ENCODE results near the gene SCYGR2. TPM values are rescaled to one million over a fixed set of nuclear protein-coding genes. Genes with fewer than 3 reads are reported as not detected.

The SCYGR2 gene
- total RNA-seq, 1 donor from 2014 or later: not detected

DNA sequence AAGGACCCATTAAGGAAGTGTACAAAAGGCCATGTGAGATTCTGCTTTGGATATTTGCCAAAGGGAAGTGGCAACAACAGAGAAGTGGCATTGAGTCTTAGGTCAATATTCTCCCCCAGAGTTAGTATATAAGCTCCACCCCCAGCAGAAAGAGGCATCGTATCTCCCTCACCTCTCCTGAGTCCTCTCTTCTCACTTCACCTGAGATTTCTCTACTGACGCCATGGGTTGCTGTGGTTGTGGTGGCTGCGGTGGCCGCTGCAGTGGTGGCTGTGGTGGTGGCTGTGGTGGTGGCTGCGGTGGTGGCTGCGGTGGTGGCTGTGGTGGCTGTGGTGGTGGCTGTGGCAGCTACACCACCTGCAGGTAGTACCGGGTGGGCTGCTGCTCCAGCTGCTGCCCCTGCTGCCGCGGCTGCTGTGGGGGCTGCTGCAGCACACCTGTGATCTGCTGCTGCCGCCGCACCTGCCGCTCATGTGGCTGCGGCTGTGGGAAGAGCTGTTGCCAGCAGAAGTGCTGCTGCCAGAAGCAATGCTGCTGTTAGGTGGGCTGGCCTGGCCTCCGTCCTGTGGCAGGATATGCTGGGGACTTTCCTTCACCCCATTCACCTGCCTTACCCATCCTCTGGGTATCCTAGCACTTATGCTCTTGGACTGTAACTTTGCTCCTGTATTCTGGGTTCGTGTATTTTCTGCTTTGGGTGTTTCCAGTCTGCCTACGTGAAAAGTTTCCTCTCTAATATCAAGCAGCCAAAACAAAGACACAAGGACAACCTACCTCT lies 10.1 kb downstream of the SCYGR2 start:
- intact Hi-C loops (cut with DNase I): no loop called here
- Histone ChIP-seq H3K27ac (no peak overlapping the region), H3K4me1 (no peaks in the 10 kb centered on the region), H3K36me3 (no peaks in the 10 kb centered on the region), H3K4me3 (no peak overlapping the region), H3K27me3 (no peaks in the 10 kb centered on the region), H3K9me3 (no peaks in the 10 kb centered on the region)
- no peak for DNase-seq (ENCODE audit: extremely low spot score in 2 of 2)
- TF ChIP-seq POLR2AphosphoS5 (IDR thresholded peaks at IDR 0.05; ENCODE audit: insufficient read depth in 1 of 2, low read depth in 1 of 2): no peak
- no peak for TF ChIP-seq POLR2A (IDR thresholded peaks at IDR 0.05)
- TF ChIP-seq, protein P1, sequence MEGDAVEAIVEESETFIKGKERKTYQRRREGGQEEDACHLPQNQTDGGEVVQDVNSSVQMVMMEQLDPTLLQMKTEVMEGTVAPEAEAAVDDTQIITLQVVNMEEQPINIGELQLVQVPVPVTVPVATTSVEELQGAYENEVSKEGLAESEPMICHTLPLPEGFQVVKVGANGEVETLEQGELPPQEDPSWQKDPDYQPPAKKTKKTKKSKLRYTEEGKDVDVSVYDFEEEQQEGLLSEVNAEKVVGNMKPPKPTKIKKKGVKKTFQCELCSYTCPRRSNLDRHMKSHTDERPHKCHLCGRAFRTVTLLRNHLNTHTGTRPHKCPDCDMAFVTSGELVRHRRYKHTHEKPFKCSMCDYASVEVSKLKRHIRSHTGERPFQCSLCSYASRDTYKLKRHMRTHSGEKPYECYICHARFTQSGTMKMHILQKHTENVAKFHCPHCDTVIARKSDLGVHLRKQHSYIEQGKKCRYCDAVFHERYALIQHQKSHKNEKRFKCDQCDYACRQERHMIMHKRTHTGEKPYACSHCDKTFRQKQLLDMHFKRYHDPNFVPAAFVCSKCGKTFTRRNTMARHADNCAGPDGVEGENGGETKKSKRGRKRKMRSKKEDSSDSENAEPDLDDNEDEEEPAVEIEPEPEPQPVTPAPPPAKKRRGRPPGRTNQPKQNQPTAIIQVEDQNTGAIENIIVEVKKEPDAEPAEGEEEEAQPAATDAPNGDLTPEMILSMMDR (IDR thresholded peaks at IDR 0.05): no peak

DNA sequence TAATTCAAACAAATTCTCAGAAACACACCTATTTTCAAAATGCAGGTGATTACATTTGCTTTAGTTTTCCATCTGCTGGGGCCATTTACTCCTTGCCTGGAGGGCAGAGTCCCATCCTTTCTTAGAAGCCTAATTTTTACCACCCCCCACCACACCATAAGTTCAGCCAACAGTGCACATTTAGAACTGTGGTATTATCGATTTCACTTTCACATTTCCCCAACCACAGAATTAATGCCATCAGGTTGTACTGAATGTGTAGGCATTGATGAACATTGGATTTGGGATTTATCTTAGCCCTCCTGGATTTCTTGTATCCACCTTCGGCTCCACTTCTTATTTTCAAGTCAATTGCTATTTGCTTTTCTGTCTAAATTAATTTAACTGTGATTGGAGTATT lies 11.4 kb downstream of the SCYGR2 start:
- H3K27me3 ChIP-seq: no peaks in the 10 kb centered on the region
- H3K4me3 ChIP-seq: no peak overlapping the region
- no peaks in the 10 kb centered on the region for H3K4me1 ChIP-seq
- no peak overlapping the region for H3K27ac ChIP-seq
- DNase-seq (ENCODE audit: extremely low spot score in 2 of 2): no peak
- TF ChIP-seq POLR2AphosphoS5 (IDR thresholded peaks at IDR 0.05; ENCODE audit: insufficient read depth in 1 of 2, low read depth in 1 of 2) (no peak), POLR2A (IDR thresholded peaks at IDR 0.05) (no peak)
- TF ChIP-seq, protein P1 (IDR thresholded peaks at IDR 0.05): no peak
- intact Hi-C loops (cut with DNase I): no loop called here
- H3K9me3 ChIP-seq: no peaks in the 10 kb centered on the region
- no peaks in the 10 kb centered on the region for H3K36me3 ChIP-seq

DNA sequence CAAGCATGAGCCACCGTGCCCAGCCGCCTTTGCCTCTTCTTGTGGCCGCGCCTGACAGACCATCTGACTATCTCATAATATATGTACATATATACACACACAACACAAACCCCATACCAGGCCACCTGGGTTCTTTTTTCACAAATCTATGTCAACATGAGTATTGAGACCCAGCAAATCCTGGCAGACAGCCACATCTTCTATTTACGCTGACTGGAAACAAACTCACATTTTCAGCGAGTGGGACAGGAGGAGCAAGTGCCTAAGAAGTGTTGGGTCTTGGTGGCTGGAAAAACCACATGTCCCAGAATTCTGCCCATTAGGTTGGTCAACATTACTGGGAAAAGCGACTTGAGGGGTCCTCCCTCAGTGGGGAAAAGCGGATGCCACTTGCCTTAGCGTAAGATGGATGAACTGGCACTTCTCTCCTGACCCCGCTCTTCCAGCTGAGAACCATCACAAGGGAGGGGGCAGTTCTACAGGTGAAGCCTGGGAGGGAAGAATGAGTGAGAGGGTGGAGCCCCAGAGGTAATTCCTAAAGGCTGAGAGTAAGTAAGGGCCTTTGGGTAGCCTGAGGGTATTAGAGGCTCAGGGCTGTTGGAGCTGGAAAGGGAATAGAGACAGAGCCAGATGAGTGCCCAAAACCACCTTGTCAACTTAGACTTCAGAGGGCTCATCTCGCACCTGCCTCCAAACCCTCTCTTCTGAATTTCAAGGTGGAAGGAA lies 14.0 kb downstream of the SCYGR2 start:
- no peak overlapping the region for H3K4me3 ChIP-seq
- no peaks in the 10 kb centered on the region for H3K36me3 ChIP-seq
- TF ChIP-seq POLR2AphosphoS5 (IDR thresholded peaks at IDR 0.05; ENCODE audit: insufficient read depth in 1 of 2, low read depth in 1 of 2) (no peak), POLR2A (IDR thresholded peaks at IDR 0.05) (no peak)
- TF ChIP-seq, protein P1 (IDR thresholded peaks at IDR 0.05): no peak
- H3K27ac ChIP-seq: no peak overlapping the region
- DNase-seq (ENCODE audit: extremely low spot score in 2 of 2): no peak
- H3K4me1 ChIP-seq: no peaks in the 10 kb centered on the region
- no peaks in the 10 kb centered on the region for H3K9me3 ChIP-seq
- intact Hi-C loops (cut with DNase I): no loop called here
- no peaks in the 10 kb centered on the region for H3K27me3 ChIP-seq

DNA sequence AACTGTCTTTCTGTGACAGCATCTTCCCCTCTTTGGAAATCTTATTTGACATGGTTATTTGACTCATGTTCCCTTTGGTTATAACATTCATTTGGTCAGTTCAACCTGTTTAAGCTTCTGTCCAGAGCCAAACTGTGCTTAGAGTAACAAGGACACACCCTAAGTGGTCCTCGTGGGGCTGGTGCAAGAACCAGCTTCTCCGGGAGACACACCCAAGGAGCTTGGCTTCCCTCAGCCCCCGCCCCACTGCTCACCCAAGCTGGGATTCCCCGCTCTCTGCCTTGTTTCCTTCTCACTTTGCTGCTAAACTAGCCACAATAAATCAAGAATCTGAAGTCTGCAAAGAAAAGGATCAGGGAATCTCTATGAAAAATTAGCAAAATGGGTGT lies 14.6 kb downstream of the SCYGR2 start:
- intact Hi-C loops (cut with DNase I): no loop called here
- TF ChIP-seq, protein P1 (IDR thresholded peaks at IDR 0.05): no peak
- TF ChIP-seq POLR2A (IDR thresholded peaks at IDR 0.05) (no peak), POLR2AphosphoS5 (IDR thresholded peaks at IDR 0.05; ENCODE audit: insufficient read depth in 1 of 2, low read depth in 1 of 2) (no peak)
- H3K4me1 ChIP-seq: no peaks in the 10 kb centered on the region
- no peaks in the 10 kb centered on the region for H3K36me3 ChIP-seq
- no peaks in the 10 kb centered on the region for H3K9me3 ChIP-seq
- no peak overlapping the region for H3K4me3 ChIP-seq
- DNase-seq (ENCODE audit: extremely low spot score in 2 of 2): no peak
- no peaks in the 10 kb centered on the region for H3K27me3 ChIP-seq
- no peak overlapping the region for H3K27ac ChIP-seq

DNA sequence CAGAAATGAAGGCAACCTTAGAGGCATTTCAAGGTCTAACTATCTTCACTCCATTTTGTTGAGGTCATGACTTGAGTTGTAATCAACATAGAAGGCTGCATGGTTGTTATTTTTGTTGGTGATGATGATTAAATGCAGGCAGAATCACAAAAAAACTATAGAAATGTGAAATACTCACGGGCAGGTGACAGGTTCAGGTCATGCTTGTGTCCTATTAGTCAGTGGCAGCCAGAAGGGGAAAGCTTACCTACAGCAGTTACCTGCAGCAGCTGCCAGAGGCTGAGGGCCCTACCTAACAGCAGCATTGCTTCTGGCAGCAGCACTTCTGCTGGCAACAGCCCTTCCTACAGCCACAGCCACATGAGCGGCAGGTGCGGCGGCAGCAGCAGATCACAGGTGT lies 15.6 kb downstream of the SCYGR2 start:
- no peak for DNase-seq (ENCODE audit: extremely low spot score in 2 of 2)
- Histone ChIP-seq H3K9me3 (no peaks in the 10 kb centered on the region), H3K27me3 (no peaks in the 10 kb centered on the region), H3K4me3 (no peak overlapping the region), H3K36me3 (no peaks in the 10 kb centered on the region), H3K4me1 (no peaks in the 10 kb centered on the region), H3K27ac (no peak overlapping the region)
- intact Hi-C loops (cut with DNase I): no loop called here
- TF ChIP-seq POLR2A (IDR thresholded peaks at IDR 0.05) (no peak), POLR2AphosphoS5 (IDR thresholded peaks at IDR 0.05; ENCODE audit: insufficient read depth in 1 of 2, low read depth in 1 of 2) (no peak)
- TF ChIP-seq, protein P1 (IDR thresholded peaks at IDR 0.05): no peak

Measured in vagina (tissue), 2 donors.